Fibroblast of mammary gland (primary cell): ENCODE measurements around the gene PLEKHG5.

Experiments used
- DNase-seq: peaks from one replicate; pipeline ENCODE4 v3.0.0-alpha.2; 2010; ENCODE audit warnings: low read depth
- H3K4me3 ChIP-seq: 2 replicates; pipeline ENCODE4 v1.5.1; 2011; ENCODE audit warnings: low read depth, mild to moderate bottlenecking, low read length, moderate library complexity; ENCODE audit not compliant: control insufficient read depth
- CTCF ChIP-seq: conservative IDR thresholded peaks from 2 replicates; pipeline ENCODE4 v1.5.1; 2011; ENCODE audit warnings: low read depth, low read length, inconsistent platforms; ENCODE audit not compliant: control insufficient read depth, insufficient read depth

PLEKHG5 gene

GRCh38 chr1:6502000-6502891 lies 10.8 kb upstream of the PLEKHG5 start:
- TF ChIP-seq CTCF = no peak
- no peak overlapping the region for H3K4me3 ChIP-seq

GRCh38 chr1:6501279-6501813 lies 9.9 kb upstream of the PLEKHG5 start:
- TF ChIP-seq CTCF = no peak
- no peak overlapping the region for H3K4me3 ChIP-seq
- no peak for DNase-seq

More at GRCh38 chr1:6502000-6502891, 10.8 kb upstream of the PLEKHG5 start:
- DNase-seq = peak; percentile 24

- no peak overlapping the region for H3K4me3 ChIP-seq
- DNase-seq = no peak
- TF ChIP-seq CTCF = no peak
These were observed 9.2 kb upstream of the PLEKHG5 start for GRCh38 chr1:6500544-6501278.

- TF ChIP-seq CTCF = no peak
- H3K4me3 ChIP-seq = no peak overlapping the region
- no peak for DNase-seq
These were observed 7.8 kb upstream of the PLEKHG5 start for GRCh38 chr1:6499296-6499695.

GRCh38 chr1:6498576-6499111 lies 7.2 kb upstream of the PLEKHG5 start:
- DNase-seq = no peak
- TF ChIP-seq CTCF = no peak
- no peak overlapping the region for H3K4me3 ChIP-seq

- H3K4me3 ChIP-seq = no peak overlapping the region
- TF ChIP-seq CTCF = no peak
- DNase-seq = no peak
These were observed 6.6 kb upstream of the PLEKHG5 start for GRCh38 chr1:6497867-6498575.
